Effector memory CD8-positive, alpha-beta T cell (primary cell): ENCODE results near the gene PHACTR3.

Source experiments
- ATAC-seq: fragments of 150-1000 bp; cut with Tn5 transposase; replicated peaks from 2 replicates; pipeline ENCODE4 v1.10.0; 2021; ENCODE audit warnings: mild to moderate bottlenecking, moderate library complexity
- DNase-seq, 3 experiments: peaks; one replicate each; pipeline ENCODE4 v3.0.0; 2021
- H3K27ac Mint-ChIP-seq, 2 donors: one replicate each; pipeline ENCODE4 v1.8.0; 2022; ENCODE audit warnings: mild to moderate bottlenecking in 2 of 2, mixed read lengths in 2 of 2, moderate library complexity in 2 of 2
- H3K27me3 Mint-ChIP-seq, 2 donors: one replicate each; pipeline ENCODE4 v1.8.0; 2022; ENCODE audit warnings: mixed read lengths in 2 of 2
- H3K36me3 Mint-ChIP-seq: one replicate; pipeline ENCODE4 v1.8.0; 2022; ENCODE audit warnings: mild to moderate bottlenecking, moderate library complexity, mixed read lengths; ENCODE audit not compliant: insufficient read depth
- H3K4me1 Mint-ChIP-seq, 2 donors: one replicate each; pipeline ENCODE4 v1.8.0; 2022; ENCODE audit warnings: low read depth in 2 of 2, mixed read lengths in 2 of 2
- H3K4me3 Mint-ChIP-seq, 2 donors: one replicate each; pipeline ENCODE4 v1.8.0; 2022; ENCODE audit warnings: mild to moderate bottlenecking in 2 of 2, mixed read lengths in 2 of 2, moderate library complexity in 2 of 2
- H3K9me3 Mint-ChIP-seq, 2 donors: one replicate each; pipeline ENCODE4 v1.8.0; 2022; ENCODE audit warnings: mixed read lengths in 2 of 2

The PHACTR3 gene

DNA sequence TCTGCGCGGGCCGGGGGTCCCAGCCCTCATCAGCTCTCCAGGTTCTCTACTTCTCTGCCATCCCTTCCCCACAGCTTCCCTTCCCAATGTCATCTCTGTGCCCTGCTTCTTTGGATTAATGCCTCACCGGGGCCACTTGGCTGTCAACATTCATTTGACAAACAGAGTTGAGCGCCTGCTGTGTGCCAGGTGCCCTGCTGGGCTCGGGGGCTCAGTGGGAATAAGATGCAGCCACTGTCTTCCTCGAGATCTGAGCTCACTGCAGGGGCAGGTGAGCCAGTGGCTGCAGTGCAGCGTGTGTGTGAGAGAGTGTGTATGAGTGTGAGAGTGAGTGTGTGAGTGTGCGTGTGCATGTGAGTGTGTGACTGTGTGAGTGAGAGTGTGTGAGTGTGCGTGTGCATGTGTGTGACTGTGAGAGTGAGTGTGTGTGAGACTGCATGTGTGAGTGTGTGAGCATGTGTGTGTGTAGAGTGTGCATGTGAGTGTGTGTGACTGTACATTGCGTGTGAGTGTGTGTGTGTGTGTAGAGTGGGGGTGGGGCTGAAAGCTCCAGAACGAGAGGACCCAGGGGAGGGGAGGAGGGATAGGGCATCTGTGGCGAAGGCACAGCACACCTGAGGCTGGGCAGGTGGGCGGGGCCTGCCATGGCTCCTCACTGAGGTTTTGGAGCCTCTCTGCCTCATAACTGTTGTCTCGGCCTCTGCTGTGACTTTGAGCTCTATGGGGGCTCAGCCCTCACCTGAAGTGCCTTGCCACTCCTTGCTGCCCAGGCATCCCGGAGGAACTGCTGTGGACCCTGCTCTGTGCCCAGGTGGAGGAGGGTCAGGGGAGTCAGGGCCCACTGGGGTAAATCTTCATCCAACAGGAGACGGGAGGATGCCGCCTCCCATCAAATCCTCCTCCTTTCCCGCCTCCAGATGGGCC is 36.5 kb upstream of the PHACTR3 start:
- H3K4me1 Mint-ChIP-seq = peaks cover 0 to 5% of the 10 kb centered on the region in 2 donors
- H3K36me3 Mint-ChIP-seq = no peaks in the 10 kb centered on the region
- H3K4me3 Mint-ChIP-seq = no peak overlapping the region
- H3K9me3 Mint-ChIP-seq = no peaks in the 10 kb centered on the region
- H3K27ac Mint-ChIP-seq = no peak overlapping the region
- H3K27me3 Mint-ChIP-seq = peaks cover 31 to 33% of the 10 kb centered on the region in 2 donors
- no peak for DNase-seq
- ATAC-seq = no peak

DNA sequence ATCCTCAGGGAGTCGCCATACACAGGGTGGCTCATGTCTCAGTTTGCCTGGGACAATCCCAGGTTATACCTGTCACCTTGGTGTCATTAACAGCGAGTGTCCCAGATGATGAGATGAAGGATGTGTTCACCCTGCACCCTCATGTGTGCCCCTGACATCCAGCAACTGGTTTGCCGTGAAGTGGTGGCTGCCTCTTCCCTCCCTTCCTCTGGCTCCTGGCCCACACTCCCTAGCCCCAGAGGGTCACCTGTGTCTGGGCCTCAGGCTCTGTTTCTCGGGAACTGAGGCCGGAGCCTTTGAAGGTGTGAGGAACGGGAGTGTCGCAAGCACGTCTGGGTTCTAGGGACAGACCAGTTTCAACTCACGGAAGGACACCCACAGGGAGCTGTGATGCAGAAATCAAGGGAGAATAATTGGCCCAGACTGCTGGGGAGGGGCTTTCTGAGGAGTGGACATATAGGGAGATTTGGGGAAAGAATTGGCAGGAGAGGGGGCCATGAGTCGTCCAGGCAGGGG is 35.8 kb upstream of the PHACTR3 start:
- no peak overlapping the region for H3K27ac Mint-ChIP-seq
- no peaks in the 10 kb centered on the region for H3K9me3 Mint-ChIP-seq
- H3K36me3 Mint-ChIP-seq = no peaks in the 10 kb centered on the region
- H3K4me3 Mint-ChIP-seq = no peak overlapping the region
- H3K4me1 Mint-ChIP-seq = peaks cover 0 to 5% of the 10 kb centered on the region in 2 donors
- DNase-seq (no peak), ATAC-seq (no peak)
- peaks cover 27 to 34% of the 10 kb centered on the region in 2 donors for H3K27me3 Mint-ChIP-seq

DNA sequence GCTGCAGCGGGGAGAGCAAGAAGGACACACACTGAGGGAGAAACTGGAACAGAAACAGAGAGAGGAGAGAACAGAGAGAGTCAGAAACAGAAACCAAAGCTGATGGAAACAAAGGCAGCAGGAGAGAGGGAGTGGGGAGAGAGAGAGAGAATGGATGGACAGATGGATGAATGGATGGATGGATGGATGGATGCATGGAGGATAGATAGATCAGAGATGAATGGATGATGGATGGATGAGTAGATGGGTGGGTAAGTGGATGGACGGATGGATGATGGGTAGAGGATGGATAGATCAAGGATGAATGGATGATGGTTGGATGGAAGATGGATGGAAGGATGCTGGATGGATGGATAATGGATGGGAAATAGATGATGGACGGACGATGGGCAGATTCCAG is 35.0 kb upstream of the PHACTR3 start:
- H3K4me1 Mint-ChIP-seq = peaks cover 0 to 5% of the 10 kb centered on the region in 2 donors
- H3K9me3 Mint-ChIP-seq = no peaks in the 10 kb centered on the region
- no peaks in the 10 kb centered on the region for H3K36me3 Mint-ChIP-seq
- DNase-seq (no peak), ATAC-seq (no peak)
- no peak overlapping the region for H3K4me3 Mint-ChIP-seq
- peaks cover 27 to 35% of the 10 kb centered on the region in 2 donors for H3K27me3 Mint-ChIP-seq
- H3K27ac Mint-ChIP-seq = no peak overlapping the region

DNA sequence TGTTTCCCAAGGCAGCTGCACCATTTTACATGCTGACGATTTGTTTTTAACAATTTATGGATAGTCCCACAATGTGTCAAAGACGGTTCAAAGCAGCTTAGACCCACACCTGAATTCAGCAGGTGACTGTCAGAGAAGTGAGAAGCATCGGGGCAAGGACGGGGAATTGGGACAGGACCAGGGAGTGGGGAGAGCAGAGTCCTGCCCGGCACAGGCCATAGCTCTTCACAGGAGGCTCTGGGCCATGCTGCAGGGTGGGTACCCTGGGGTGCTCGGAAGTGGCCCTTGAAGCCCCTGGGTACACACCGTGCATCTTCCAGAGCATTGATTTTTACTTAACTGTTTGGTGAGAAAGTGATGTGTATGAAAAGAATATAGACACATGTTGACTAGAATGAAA is 33.2 kb upstream of the PHACTR3 start:
- peaks cover 36 to 54% of the 10 kb centered on the region in 2 donors for H3K27me3 Mint-ChIP-seq
- peaks cover 0 to 5% of the 10 kb centered on the region in 2 donors for H3K4me1 Mint-ChIP-seq
- H3K36me3 Mint-ChIP-seq = no peaks in the 10 kb centered on the region
- H3K9me3 Mint-ChIP-seq = no peaks in the 10 kb centered on the region
- H3K4me3 Mint-ChIP-seq = no peak overlapping the region
- no peak overlapping the region for H3K27ac Mint-ChIP-seq
- DNase-seq = no peak
- ATAC-seq = no peak

DNA sequence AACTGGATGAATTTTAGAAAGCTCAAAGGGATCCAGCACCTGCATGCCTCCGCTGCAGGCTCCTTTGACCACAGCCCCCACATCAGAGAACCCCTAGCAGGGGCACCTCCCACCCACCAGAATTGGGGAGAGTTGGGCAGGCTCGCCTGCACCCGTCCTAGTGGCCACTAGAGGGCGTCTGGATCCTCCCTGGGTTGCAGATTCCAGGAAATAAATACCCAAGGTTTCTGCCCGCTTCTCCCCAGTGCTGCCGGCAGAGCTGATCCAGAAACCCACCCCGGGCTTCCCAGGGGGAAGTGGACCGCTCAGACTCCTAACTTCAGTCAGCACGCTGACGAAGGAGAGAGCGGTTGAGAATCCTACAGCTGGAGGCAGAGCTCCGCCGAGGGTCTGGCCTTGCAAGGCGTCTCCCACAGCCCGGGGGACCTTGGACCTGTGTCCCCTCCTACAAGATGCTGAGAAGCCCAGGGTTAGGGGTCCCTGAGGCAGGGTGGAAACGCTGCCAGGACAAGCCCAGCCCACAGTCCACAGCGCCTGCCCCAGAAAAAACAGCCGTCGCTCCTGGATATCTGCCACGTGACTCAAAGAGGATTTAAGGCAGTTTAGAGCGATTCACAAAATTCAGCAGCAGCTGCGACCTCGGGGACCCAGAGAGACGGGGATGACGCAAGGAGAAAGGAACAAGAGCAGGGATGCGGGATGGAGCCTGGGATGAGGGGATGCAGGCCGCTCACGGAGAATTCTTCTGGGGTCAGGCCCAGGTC is 32.6 kb upstream of the PHACTR3 start:
- Mint-ChIP-seq H3K4me1 (peaks cover 0 to 5% of the 10 kb centered on the region in 2 donors), H3K27me3 (peaks cover 41 to 60% of the 10 kb centered on the region in 2 donors), H3K4me3 (peak overlapping the region; percentile 17 to 23), H3K9me3 (no peaks in the 10 kb centered on the region), H3K27ac (no peak overlapping the region), H3K36me3 (no peaks in the 10 kb centered on the region)
- ATAC-seq (peak; percentile 39), DNase-seq (peak; percentile 31 to 40 (median 31))

DNA sequence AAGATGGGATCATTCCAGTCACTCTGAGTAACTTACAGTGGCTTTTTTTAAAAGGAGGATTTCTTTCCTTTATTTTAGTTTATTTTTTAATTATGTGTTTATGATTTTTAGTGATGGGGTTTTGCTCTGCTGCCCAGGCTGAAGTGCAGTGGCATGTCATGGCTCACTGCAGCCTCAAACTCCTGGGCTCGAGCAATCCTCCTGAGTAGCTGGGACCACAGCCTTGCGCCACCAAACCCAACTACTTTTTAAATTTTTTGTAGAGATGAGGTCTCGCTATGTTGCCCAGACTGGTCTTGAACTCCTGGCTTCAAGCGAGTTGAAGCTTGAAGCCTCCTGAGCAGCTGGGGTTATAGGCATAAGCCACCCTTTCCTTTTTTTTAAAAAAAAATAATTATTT is 31.8 kb upstream of the PHACTR3 start:
- no peaks in the 10 kb centered on the region for H3K36me3 Mint-ChIP-seq
- H3K9me3 Mint-ChIP-seq = no peaks in the 10 kb centered on the region

DNA sequence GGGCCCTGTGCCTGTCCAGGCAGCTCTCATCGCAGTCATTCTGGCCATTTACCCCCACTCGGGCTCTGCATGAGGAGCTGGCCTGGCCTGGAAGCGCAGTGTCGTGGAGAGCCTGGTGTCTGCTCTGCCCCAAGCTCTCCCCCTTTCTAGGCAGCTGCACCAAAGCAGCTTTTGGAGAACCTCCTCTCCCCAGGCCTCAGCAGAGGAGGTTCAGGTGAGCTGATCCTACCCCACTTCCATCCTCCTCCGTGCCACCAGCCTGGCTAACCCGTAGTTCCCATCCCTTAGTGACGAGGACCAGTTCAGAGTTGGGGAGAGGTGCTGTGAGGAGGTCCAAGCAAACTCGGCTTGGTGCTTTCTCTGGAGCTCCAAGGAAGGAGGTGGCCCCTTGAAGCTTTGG is 30.5 kb upstream of the PHACTR3 start:
- Mint-ChIP-seq H3K4me1 (peaks cover 0 to 5% of the 10 kb centered on the region in 2 donors), H3K9me3 (no peaks in the 10 kb centered on the region), H3K27ac (no peak overlapping the region), H3K27me3 (peaks cover 44 to 65% of the 10 kb centered on the region in 2 donors), H3K4me3 (no peak overlapping the region), H3K36me3 (no peaks in the 10 kb centered on the region)
- no peak for ATAC-seq
- DNase-seq = no peak

More for the DNA sequence above, 31.8 kb upstream of the PHACTR3 start:
- Mint-ChIP-seq H3K27me3 (peaks cover 40 to 60% of the 10 kb centered on the region in 2 donors), H3K4me1 (peaks cover 0 to 5% of the 10 kb centered on the region in 2 donors), H3K4me3 (no peak overlapping the region), H3K27ac (no peak overlapping the region)
- DNase-seq = no peak
- ATAC-seq = no peak

DNA sequence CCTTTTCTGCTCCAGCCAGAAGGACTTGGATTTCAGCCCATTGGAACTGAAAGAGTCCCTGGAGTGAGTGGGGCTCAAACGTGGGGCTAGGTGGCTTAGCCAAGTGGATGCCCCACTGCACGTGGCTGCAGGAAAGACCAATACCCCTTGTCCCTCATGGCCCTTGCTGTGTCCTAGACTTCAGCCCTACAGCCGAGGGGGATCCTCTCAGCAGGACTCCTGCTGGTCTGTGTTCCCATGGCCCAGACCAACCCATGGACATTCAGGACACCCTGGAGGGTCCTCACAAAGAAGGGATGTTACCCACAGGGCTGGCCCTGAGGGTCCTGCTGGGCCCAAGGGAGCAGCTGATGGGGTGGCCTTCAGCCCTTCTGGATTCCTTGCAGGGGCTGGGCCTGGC is 30.0 kb upstream of the PHACTR3 start:
- Mint-ChIP-seq H3K4me3 (no peak overlapping the region), H3K4me1 (peaks cover 0 to 5% of the 10 kb centered on the region in 2 donors), H3K27me3 (peaks cover 44 to 70% of the 10 kb centered on the region in 2 donors), H3K36me3 (no peaks in the 10 kb centered on the region), H3K27ac (no peak overlapping the region), H3K9me3 (no peaks in the 10 kb centered on the region)
- DNase-seq (no peak), ATAC-seq (no peak)

DNA sequence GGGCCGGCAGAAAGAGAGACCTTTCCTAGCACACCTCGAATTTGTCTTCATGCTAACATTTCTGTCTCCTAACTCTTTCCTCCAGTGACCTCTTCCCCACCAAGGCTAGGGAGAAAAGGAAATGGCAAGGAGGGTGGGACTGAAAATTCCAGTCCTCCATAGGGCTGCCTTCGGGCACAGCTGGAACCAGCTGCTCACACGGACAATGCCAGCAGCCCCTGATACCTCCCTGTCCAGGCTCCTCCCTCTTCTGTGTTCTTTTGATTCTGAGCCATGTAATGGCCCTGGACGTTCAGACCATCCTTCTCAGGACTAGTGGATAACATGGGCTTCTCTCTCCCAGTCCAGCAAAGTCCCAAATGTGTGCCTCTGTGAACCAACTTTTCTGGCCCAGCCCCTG is 29.1 kb upstream of the PHACTR3 start:
- ATAC-seq = no peak
- H3K4me1 Mint-ChIP-seq = peaks cover 0 to 5% of the 10 kb centered on the region in 2 donors

DNA sequence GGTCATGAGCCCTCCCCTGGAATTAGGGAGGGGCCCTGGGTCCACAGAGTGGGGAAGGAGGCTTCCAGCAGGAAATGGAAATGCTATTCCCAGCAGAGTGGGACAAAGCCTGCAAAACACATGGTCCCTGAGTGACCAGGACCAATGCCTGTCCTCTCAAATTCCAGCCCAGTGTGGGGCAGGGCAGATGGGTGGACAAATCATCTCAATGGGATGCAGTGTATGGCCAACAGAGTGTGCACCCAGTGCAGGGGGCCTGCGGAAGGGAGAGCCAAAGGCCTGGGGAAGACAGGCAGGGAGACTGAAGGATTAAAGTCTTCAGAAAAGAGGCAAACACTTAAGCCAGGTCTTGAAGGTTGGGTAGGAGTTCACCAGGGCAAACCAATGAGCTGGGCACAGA is 28.7 kb upstream of the PHACTR3 start:
- ATAC-seq (no peak), DNase-seq (no peak)
- Mint-ChIP-seq H3K4me1 (peaks cover 0 to 5% of the 10 kb centered on the region in 2 donors), H3K4me3 (no peak overlapping the region), H3K9me3 (no peaks in the 10 kb centered on the region), H3K36me3 (no peaks in the 10 kb centered on the region), H3K27ac (no peak overlapping the region), H3K27me3 (peaks cover 48 to 79% of the 10 kb centered on the region in 2 donors)

More for the DNA sequence above, 29.1 kb upstream of the PHACTR3 start:
- DNase-seq = no peak
- H3K27ac Mint-ChIP-seq = no peak overlapping the region
- peaks cover 48 to 79% of the 10 kb centered on the region in 2 donors for H3K27me3 Mint-ChIP-seq
- H3K9me3 Mint-ChIP-seq = no peaks in the 10 kb centered on the region
- H3K4me3 Mint-ChIP-seq = no peak overlapping the region
- H3K36me3 Mint-ChIP-seq = no peaks in the 10 kb centered on the region

DNA sequence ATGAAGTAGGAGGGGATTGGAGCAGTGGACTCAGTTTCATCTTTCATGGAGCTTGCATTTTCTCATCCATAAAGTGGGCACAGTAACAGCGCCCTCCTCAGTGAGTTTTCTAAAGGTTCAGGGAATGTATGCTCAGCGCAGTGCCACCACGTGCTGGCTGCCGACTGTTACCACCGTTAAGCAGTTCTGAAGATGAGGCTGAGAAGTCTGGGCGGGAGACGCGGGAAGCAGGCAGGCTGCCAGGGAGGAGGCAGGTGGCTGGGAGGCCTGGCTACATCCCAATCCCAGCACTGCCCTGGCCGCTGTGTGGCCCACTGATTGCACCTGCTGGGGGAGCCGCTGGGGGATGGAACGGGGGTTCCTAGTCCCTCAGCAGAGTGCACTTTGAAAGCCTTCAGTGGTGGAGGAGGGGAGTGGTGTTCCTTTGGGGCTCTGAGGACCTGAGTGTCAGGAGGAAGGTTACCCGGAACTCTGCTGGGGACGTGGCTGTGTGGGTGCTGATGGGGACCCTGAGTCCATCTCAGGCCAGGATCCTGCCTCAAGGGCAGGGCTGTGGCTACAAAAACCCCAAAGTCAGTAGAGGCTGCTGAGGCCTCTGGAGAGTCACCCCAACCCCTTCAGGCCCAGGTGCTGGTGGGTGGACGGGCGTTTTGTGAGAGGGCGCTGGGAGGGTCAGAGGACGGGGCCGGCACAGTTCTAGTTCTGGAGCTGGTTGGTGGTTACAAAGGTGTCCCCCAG is 28.0 kb upstream of the PHACTR3 start:
- ATAC-seq = no peak
- no peaks in the 10 kb centered on the region for H3K36me3 Mint-ChIP-seq
- H3K9me3 Mint-ChIP-seq = no peaks in the 10 kb centered on the region
- peaks cover 42 to 71% of the 10 kb centered on the region in 2 donors for H3K27me3 Mint-ChIP-seq
- no peak overlapping the region for H3K27ac Mint-ChIP-seq
- no peak overlapping the region for H3K4me3 Mint-ChIP-seq
- H3K4me1 Mint-ChIP-seq = peaks cover 0 to under 1% of the 10 kb centered on the region in 2 donors
- DNase-seq = no peak

DNA sequence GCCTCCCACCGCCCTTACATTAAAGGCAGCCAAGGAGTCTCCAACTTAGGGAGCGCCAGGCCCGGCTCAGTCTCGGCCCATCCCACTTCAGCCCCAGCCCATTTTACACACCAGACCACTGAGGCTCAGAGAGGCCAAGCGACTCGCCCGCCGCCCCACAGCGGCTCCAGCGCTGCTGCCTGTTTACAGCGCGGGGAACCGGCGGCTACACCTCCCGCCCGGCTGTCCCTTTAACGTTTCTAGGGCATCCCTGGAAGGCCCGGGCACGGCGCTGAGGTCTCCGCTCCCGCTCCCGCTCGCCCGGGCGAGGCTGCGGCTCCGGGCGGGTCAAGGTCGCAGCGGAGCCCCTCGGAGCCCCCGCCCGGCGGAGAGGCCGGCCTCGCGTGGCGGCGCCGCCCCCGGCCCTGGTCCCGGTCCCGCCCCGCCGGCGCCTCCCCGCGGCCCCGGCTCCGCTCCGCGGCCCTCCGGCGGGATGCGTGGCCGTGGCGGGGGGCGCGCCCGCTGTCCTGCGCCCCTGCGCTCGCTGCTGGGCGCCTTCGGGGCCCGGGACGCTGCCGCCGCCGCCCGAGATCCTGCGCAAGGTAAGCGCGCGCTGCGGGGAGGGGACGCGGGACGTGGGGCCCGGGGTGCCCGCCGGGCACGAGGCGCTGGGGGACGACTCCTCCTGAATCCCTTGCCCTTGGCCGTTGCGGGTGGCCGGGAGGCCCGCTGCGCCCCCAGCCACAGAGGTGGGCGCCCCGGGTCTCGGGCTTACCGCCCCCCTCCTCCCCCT is 27.1 kb upstream of the PHACTR3 start:
- Mint-ChIP-seq H3K9me3 (no peaks in the 10 kb centered on the region), H3K4me3 (no peak overlapping the region), H3K4me1 (no peaks in the 10 kb centered on the region), H3K27ac (no peak overlapping the region), H3K27me3 (peaks cover 41 to 63% of the 10 kb centered on the region in 2 donors), H3K36me3 (no peaks in the 10 kb centered on the region)
- DNase-seq (no peak), ATAC-seq (no peak)
